Gastrocnemius medialis (tissue), 4 donors: ENCODE measurements around the gene MIGA2. TPM values are rescaled to one million over a fixed set of nuclear protein-coding genes. Genes with fewer than 3 reads are reported as not detected.

Source experiments
- ATAC-seq, 2 donors: fragments of 150-250 bp; one replicate each; pipeline ENCODE4 v1.9.1; 2016
- DNase-seq, 2 donors: peaks; one replicate each; pipeline ENCODE4 v3.0.0-alpha.2; 2019
- H3K27ac ChIP-seq, 4 donors: fragments of 200-600 bp; sonication (generic); 1 replicate in 1 of 4; 2 replicates in 3 of 4; pipeline ENCODE4 v1.5.1; 2016 to 2018; ENCODE audit warnings: mild to moderate bottlenecking in 2 of 4, moderate library complexity in 1 of 4
- H3K27me3 ChIP-seq, 3 donors: fragments of 200-600 bp; sonication (generic) in 2 of 3; 1 replicate in 1 of 3; 2 replicates in 2 of 3; pipeline versions ENCODE4 v1.5.1 to v1.6.0; 2016 to 2019; ENCODE audit warnings: mild to moderate bottlenecking in 1 of 3, moderate library complexity in 1 of 3
- H3K36me3 ChIP-seq, 2 donors: fragments of 200-600 bp; sonication (generic) in 1 of 2; one replicate each; pipeline ENCODE4 v1.5.1; 2017 to 2018
- H3K4me1 ChIP-seq, 2 donors: fragments of 200-600 bp; sonication (generic) in 1 of 2; one replicate each; pipeline ENCODE4 v1.5.1; 2016 to 2017; ENCODE audit warnings: mild to moderate bottlenecking in 2 of 2
- H3K4me3 ChIP-seq, 4 donors: fragments of 200-600 bp; sonication (generic) in 3 of 4; 1 replicate in 1 of 4; 2 replicates in 3 of 4; pipeline ENCODE4 v1.5.1; 2016 to 2019; ENCODE audit warnings: mild to moderate bottlenecking in 2 of 4
- H3K9me3 ChIP-seq, 3 donors: fragments of 200-600 bp; sonication (generic) in 2 of 3; 1 replicate in 1 of 3; 2 replicates in 2 of 3; pipeline ENCODE4 v1.5.1; 2016 to 2019
- CTCF ChIP-seq, 5 experiments: fragments of 450-650 bp in 3 of 5; fragments of 200-600 bp in 2 of 5; sonication (generic) in 2 of 5; IDR thresholded peaks in 4 of 5; conservative IDR thresholded peaks in 1 of 5; 1 replicate in 4 of 5; 2 replicates in 1 of 5; pipeline ENCODE4 v1.5.1; 2016 to 2019; ENCODE audit warnings: antibody characterized with exemption in 5 of 5, mild to moderate bottlenecking in 3 of 5, moderate library complexity in 3 of 5
- POLR2A ChIP-seq, 2 donors: fragments of 450-650 bp; IDR thresholded peaks; one replicate each; pipeline ENCODE4 v1.6.1; 2017; ENCODE audit warnings: antibody characterized with exemption in 2 of 2, mild to moderate bottlenecking in 2 of 2, moderate library complexity in 2 of 2
- in situ Hi-C, 4 donors: fragments of 200-750 bp; cut with MboI; loops; one replicate each; pipeline versions ENCODE4 v1.15.0 to v1.8.0; 2017; ENCODE audit warnings: low sequenced_read_pairs in 4 of 4
- intact Hi-C: fragments of 100-400 bp; cut with DNase I; formaldehyde crosslinking; loops from one replicate; pipeline ENCODE4 v1.15.1; 2023; ENCODE audit warnings: low total_unique reads
- total RNA-seq, 4 donors: library from RNA; depleted of rRNA; stranded (reverse); fragments of >200 nt; gene quantifications; one replicate each; pipeline versions ENCODE4 v1.1.0 to v1.2.3, GENCODE V29; 2016

The MIGA2 gene
- total RNA-seq, 4 donors from 2014 or later, result 5.8 to 20.6 (median 18.1) TPM

GRCh38 chr9:129074106-129074505 lies 37.7 kb downstream of the MIGA2 start:
- H3K27me3 ChIP-seq, result no peaks in the 10 kb centered on the region
- no peaks in the 10 kb centered on the region for H3K4me1 ChIP-seq
- ATAC-seq (no peak), DNase-seq (no peak)
- no peaks in the 10 kb centered on the region for H3K9me3 ChIP-seq
- no peak for TF ChIP-seq POLR2A (IDR thresholded peaks at IDR 0.05)
- no peak for TF ChIP-seq CTCF (IDR thresholded peaks at IDR 0.05 in 4 of 5, conservative IDR thresholded peaks at IDR 0.05 in 1 of 5)
- intact Hi-C loops (no loop called here), in situ Hi-C loops (no loop called here)
- no peak overlapping the region for H3K4me3 ChIP-seq
- H3K36me3 ChIP-seq, result peaks cover 0 to 11% of the 10 kb centered on the region in 2 donors
- no peak overlapping the region for H3K27ac ChIP-seq

GRCh38 chr9:129075996-129076639 lies 39.7 kb downstream of the MIGA2 start:
- Histone ChIP-seq H3K27ac (no peak overlapping the region), H3K4me3 (no peak overlapping the region), H3K27me3 (no peaks in the 10 kb centered on the region), H3K36me3 (peaks cover 0 to 8% of the 10 kb centered on the region in 2 donors), H3K9me3 (no peaks in the 10 kb centered on the region), H3K4me1 (no peaks in the 10 kb centered on the region)
- TF ChIP-seq CTCF (IDR thresholded peaks at IDR 0.05 in 4 of 5, conservative IDR thresholded peaks at IDR 0.05 in 1 of 5) (no peak), POLR2A (IDR thresholded peaks at IDR 0.05) (no peak)
- DNase-seq (no peak), ATAC-seq (no peak)
- in situ Hi-C loops, result no loop called here
- intact Hi-C loops, result no loop called here

GRCh38 chr9:129076640-129077037 lies 40.2 kb downstream of the MIGA2 start:
- H3K4me1 ChIP-seq, result peaks cover 2% of the 10 kb centered on the region in 2 donors
- ATAC-seq, result no peak
- H3K4me3 ChIP-seq, result no peak overlapping the region
- no peaks in the 10 kb centered on the region for H3K27me3 ChIP-seq
- no peak for DNase-seq
- peaks cover 0 to 3% of the 10 kb centered on the region in 2 donors for H3K36me3 ChIP-seq
- H3K27ac ChIP-seq, result no peak overlapping the region
- H3K9me3 ChIP-seq, result no peaks in the 10 kb centered on the region
- intact Hi-C loops (no loop called here), in situ Hi-C loops (no loop called here)
- no peak for TF ChIP-seq POLR2A (IDR thresholded peaks at IDR 0.05)
- no peak for TF ChIP-seq CTCF (IDR thresholded peaks at IDR 0.05 in 4 of 5, conservative IDR thresholded peaks at IDR 0.05 in 1 of 5)

- TF ChIP-seq CTCF (IDR thresholded peaks at IDR 0.05 in 4 of 5, conservative IDR thresholded peaks at IDR 0.05 in 1 of 5) (no peak), POLR2A (IDR thresholded peaks at IDR 0.05) (no peak)
- no peak overlapping the region for H3K27ac ChIP-seq
- H3K4me1 ChIP-seq, result peaks cover 8% of the 10 kb centered on the region in 2 donors
- no peaks in the 10 kb centered on the region for H3K27me3 ChIP-seq
- DNase-seq (no peak), ATAC-seq (no peak)
- no peaks in the 10 kb centered on the region for H3K9me3 ChIP-seq
- intact Hi-C loops (no loop called here), in situ Hi-C loops (no loop called here)
- H3K36me3 ChIP-seq, result no peaks in the 10 kb centered on the region
- H3K4me3 ChIP-seq, result no peak overlapping the region
These were observed 40.8 kb downstream of the MIGA2 start for GRCh38 chr9:129077236-129077635.
